CD4-positive, alpha-beta T cell treated with Interleukin-15 for 1 hour (primary cell): ENCODE measurements around the gene CPTP.

Experiments used
- DNase-seq: peaks from one replicate; pipeline ENCODE4 v3.0.0-alpha.2; 2020

Gene CPTP

DNA sequence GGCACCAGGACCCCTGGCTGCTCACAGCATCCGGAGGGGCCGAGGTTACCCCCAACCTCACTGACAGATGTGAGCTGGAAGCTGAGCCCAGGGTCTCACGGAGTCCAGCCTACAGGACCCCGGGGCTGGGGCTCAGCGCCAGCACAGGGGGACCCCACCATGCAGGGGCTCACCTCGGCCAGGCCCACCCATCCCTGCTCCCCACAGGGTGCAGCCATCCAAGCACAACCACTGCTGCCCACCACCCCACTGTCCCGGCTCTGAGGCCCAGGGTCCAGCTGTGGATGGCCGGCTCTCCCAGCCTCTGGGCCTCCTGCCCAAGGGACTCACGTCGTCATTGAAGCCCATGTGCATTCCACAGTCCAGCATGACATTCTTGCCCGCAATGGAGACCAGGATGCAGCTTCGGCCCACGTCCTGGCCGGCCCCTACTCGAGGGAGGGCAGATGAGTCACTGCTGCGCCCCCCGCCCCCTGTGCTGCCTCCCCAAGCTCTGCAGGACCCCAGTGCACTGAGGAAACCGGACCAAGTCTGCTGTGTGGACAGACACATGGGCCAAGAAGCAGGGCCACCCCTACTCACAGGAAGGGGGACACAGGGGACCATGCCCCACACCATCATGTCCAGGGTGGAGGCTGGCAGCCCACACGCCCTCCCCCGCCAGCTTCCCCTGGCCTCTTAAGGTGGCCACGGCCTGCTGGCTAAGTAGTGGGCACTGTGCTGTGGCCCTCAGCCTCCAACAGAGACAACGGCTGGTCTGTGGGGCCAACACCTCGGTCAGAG, 3.7 kb upstream of the CPTP start:
- DNase-seq, result no peak

DNA sequence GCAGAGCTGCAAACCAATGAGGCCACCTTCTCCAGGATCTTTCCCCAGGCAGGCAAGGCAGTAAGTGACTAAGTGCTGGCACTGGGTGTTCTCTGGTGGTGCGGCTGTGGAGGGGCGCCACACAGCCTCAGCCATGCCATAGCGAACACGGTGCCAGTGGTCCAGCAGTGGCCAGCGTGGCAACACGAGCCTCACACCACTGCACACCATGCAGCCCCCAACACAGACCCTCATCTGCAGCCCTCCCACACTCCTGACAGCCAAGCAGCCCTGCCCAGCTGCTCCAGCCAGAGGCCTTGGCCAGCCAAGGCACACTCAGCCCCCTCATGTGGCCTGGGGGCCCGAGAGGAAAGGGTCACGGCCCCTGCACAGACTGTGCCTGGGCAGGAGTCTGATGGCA, 3.1 kb upstream of the CPTP start:
- no peak for DNase-seq

DNA sequence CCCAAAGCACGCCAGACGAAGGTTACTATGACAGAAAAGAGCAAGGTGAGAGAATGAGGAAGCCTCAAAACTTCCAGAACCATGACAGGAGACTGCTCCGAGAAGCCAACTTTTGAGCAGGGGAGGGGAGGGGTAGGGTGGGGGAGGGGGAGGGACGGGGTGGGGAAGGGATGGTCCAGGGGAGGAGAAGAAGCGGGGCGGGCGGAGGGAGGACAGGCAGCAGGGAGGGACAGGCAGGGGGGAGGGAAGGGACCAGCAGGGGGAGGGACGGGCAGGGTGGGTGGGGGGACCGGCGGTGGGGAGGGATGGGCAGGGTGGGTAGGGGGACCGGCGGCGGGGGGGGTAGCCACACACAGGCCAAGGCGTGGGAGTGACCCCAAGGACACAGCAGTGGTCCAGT, 2.2 kb upstream of the CPTP start:
- no peak for DNase-seq

DNA sequence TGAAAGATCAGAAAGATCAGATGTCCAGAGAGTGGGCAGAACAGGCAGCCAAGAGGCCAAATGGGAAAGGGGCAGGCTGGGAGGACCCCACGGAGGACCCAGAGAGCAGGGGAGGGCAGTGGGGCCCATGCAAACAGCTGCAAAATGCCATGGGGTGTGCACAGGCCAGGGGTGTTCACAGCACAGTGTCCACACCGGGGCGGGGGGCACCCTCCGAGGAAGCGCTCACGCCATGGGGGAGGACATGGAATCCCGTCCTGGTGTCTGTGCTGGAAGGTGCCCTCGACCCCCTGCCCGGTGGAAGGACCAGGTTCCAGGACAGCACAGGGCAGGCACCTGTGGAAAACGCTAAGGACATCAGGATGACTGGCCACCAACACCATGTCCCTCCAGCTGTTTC, 1.6 kb upstream of the CPTP start:
- no peak for DNase-seq

DNA sequence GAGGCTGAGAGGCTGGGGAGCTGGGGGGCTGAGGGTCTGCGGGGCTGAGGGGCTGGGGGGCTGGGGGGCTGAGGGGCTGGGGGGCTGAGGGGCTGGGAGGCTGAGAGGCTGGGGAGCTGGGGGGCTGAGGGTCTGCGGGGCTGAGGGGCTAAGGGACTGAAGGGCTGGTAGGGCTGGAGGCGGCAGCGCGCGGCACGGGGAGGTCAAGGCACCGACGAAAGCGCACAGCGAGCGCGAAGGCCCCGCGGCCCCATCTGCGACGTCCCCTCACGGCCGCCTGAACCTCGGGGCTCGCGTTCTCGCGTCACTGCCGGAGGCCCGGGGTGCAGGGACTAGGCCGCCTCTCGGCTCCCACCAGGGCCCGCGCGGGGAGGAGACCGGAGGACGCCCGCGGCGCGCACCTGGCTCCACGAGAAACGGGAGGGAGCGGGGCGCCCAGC, 498 bp upstream of the CPTP start:
- DNase-seq, result no peak

DNA sequence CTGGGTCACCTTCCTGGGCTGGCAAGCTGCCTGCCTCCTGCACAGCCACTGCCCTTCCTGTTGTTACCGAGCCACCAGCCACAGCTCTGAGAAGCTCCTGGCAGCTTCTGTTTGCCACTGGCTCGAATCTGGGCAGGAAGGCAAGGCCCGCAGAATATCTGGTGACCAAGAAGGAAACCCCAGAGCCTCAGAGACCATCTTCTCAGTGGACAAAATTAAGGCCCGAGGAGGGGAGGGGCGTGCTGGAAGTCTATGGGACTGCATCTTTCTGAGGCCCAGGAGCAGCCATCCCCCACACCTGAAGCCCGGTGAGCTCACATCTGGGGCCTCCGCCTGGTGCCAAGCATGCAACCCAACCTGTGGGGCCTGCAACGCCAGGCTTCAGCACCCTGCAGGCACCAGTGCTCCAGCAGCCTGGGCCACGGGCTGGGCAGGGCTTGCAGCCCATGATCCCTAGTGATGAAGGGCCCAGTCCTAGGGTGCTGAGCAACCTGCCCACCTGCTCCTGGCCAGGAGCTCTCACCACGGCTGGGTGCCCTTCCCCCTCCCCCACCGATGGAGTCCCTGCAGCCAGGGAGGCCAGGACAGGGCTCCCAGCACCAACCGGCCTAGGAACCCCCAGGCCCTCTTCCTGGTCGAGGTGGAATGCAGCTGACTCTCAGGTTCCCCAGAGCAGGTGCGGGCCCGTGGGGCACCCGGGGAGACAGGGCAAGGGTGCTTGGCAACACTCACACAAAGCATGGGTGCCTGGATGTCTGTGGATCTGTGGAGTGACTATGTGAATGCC, 879 bp downstream of the CPTP start:
- no peak for DNase-seq

DNA sequence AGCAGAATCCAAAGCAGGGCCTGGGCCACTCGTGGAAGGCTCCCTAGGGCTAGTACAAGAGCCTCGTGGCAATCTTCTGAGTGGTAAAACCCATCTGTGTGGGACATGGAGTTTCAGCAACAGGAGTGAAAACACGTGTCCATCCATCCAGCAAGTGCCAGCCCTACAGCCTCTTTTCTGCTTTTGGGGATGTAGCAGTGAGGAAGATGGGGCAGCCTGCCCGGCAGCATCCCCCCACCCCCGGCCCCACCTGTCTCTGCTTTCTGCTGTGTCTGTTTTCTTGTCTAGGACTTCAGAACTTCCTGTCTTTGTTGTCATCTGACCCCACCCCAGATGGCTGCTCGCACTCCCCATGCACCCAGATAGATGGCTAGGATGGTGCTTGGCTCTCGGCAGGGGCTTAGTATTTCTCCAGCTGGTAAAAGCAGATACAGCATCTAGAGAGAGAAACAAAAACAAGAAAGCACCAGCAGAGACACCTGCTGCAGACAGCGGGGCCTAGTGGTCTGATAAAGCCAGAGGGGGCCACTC, 1.5 kb downstream of the CPTP start:
- no peak for DNase-seq

DNA sequence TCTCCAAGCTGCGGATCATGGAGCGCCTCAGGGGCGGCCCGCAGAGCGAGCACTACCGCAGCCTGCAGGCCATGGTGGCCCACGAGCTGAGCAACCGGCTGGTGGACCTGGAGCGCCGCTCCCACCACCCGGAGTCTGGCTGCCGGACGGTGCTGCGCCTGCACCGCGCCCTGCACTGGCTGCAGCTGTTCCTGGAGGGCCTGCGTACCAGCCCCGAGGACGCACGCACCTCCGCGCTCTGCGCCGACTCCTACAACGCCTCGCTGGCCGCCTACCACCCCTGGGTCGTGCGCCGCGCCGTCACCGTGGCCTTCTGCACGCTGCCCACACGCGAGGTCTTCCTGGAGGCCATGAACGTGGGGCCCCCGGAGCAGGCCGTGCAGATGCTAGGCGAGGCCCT, 2.7 kb downstream of the CPTP start:
- DNase-seq, result no peak

DNA sequence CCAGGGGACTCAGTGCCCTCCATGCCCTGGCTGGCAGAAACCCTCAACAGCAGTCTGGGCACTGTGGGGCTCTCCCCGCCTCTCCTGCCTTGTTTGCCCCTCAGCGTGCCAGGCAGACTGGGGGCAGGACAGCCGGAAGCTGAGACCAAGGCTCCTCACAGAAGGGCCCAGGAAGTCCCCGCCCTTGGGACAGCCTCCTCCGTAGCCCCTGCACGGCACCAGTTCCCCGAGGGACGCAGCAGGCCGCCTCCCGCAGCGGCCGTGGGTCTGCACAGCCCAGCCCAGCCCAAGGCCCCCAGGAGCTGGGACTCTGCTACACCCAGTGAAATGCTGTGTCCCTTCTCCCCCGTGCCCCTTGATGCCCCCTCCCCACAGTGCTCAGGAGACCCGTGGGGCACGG, 3.7 kb downstream of the CPTP start:
- no peak for DNase-seq

DNA sequence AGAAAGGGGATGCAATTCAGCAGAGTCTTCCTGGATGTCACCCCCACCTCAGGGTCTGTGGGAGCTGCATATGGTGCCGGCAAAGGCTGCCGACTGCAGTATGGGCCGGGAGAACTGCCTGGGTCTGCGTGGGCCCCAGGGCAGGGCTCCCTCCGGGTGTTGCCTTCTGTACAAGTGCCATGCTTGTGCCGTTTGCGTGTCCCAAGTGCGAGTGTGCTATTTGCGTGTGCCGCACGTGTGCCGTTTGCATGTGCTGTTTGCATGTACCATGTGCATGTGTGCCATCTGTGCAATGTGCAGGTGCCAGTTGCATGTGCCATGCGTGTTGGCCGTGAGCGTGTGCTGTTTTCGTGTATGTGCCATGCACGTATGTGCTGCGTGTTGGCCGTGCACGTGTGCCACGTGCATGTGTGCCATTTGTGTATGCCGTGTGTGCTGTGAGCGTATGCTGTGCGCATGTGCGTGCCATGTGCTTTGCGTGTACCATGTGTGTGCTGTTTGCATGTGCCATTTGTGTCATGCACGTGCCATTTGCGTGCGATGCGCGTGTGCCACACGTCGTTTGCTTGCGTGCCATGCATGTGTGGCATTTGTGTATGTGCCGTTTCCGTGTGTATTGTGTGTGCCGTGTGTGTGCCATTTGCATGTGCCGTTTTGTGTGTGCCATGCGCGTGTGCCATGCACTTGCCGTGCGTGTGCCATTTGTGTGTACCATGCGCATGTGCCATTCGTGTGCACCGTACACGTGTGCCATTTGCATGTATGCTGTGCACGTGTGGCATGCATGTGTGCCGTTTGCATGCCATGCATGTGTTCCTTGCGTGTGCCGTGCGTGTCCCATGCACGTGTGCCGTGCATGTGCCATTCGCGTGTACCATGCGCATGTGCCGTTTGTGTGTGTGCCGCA, 5.0 kb downstream of the CPTP start:
- DNase-seq, result no peak

DNA sequence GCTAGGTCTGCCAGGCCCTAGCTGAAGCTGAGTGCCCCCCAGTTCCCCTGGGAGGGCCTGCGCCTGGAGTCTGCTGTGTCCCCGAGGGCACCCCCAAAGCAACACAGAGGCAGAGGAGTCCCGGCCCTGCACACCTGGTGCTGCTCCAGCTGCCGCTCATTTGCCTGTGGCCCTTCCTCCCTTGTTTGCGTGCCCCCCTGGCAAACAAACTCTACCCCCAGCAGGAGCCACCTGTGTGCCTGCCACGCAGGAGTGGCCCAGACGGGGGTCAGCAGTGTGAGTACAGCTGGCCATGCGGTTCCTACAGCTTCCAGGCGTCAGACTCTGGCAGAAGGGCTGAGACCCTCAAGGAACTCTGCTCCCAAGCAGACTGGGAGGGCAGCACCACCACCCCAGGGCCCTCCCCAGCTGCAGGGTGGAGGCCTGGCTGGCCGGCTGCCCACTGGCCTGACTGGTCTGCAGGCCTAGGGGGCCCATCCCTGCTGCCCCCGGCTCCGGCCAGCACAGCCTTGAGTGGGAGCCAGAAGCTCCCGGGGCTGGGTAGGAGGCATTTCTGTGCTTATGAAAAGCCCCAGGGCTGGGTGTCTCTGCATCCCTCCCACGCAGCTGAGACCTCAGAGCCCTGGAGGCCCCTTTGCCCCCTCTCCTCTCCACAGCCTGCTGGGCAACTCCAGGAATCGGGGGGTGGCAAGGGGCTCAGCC, 5.9 kb downstream of the CPTP start:
- no peak for DNase-seq

DNA sequence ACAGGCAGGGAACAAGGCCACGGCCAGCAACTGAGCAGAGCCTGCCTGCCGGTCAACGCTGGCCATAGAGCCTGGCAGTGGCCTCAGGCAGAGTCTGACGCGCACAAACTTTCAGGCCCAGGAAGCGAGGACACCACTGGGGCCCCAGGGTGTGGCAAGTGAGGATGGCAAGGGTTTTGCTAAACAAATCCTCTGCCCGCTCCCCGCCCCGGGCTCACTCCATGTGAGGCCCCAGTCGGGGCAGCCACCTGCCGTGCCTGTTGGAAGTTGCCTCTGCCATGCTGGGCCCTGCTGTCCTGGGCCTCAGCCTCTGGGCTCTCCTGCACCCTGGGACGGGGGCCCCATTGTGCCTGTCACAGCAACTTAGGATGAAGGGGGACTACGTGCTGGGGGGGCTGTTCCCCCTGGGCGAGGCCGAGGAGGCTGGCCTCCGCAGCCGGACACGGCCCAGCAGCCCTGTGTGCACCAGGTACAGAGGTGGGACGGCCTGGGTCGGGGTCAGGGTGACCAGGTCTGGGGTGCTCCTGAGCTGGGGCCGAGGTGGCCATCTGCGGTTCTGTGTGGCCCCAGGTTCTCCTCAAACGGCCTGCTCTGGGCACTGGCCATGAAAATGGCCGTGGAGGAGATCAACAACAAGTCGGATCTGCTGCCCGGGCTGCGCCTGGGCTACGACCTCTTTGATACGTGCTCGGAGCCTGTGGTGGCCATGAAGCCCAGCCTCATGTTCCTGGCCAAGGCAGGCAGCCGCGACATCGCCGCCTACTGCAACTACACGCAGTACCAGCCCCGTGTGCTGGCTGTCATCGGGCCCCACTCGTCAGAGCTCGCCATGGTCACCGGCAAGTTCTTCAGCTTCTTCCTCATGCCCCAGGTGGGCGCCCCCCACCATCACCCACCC, 6.7 kb downstream of the CPTP start, which contains the start of gene TAS1R3:
Gene TAS1R3 (plus strand): TSS at position 213 of the 898 bp plus-strand sequence. CDS start 66 bp downstream, at position 279.
- no peak for DNase-seq

DNA sequence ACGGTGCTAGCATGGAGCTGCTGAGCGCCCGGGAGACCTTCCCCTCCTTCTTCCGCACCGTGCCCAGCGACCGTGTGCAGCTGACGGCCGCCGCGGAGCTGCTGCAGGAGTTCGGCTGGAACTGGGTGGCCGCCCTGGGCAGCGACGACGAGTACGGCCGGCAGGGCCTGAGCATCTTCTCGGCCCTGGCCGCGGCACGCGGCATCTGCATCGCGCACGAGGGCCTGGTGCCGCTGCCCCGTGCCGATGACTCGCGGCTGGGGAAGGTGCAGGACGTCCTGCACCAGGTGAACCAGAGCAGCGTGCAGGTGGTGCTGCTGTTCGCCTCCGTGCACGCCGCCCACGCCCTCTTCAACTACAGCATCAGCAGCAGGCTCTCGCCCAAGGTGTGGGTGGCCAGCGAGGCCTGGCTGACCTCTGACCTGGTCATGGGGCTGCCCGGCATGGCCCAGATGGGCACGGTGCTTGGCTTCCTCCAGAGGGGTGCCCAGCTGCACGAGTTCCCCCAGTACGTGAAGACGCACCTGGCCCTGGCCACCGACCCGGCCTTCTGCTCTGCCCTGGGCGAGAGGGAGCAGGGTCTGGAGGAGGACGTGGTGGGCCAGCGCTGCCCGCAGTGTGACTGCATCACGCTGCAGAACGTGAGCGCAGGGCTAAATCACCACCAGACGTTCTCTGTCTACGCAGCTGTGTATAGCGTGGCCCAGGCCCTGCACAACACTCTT, 7.6 kb downstream of the CPTP start:
- DNase-seq, result no peak

DNA sequence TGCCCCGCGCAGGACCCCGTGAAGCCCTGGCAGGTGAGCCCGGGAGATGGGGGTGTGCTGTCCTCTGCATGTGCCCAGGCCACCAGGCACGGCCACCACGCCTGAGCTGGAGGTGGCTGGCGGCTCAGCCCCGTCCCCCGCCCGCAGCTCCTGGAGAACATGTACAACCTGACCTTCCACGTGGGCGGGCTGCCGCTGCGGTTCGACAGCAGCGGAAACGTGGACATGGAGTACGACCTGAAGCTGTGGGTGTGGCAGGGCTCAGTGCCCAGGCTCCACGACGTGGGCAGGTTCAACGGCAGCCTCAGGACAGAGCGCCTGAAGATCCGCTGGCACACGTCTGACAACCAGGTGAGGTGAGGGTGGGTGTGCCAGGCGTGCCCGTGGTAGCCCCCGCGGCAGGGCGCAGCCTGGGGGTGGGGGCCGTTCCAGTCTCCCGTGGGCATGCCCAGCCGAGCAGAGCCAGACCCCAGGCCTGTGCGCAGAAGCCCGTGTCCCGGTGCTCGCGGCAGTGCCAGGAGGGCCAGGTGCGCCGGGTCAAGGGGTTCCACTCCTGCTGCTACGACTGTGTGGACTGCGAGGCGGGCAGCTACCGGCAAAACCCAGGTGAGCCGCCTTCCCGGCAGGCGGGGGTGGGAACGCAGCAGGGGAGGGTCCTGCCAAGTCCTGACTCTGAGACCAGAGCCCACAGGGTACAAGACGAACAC, 8.3 kb downstream of the CPTP start:
- no peak for DNase-seq

DNA sequence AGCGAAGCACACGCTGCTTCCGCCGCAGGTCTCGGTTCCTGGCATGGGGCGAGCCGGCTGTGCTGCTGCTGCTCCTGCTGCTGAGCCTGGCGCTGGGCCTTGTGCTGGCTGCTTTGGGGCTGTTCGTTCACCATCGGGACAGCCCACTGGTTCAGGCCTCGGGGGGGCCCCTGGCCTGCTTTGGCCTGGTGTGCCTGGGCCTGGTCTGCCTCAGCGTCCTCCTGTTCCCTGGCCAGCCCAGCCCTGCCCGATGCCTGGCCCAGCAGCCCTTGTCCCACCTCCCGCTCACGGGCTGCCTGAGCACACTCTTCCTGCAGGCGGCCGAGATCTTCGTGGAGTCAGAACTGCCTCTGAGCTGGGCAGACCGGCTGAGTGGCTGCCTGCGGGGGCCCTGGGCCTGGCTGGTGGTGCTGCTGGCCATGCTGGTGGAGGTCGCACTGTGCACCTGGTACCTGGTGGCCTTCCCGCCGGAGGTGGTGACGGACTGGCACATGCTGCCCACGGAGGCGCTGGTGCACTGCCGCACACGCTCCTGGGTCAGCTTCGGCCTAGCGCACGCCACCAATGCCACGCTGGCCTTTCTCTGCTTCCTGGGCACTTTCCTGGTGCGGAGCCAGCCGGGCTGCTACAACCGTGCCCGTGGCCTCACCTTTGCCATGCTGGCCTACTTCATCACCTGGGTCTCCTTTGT, 9.1 kb downstream of the CPTP start:
- no peak for DNase-seq

DNA sequence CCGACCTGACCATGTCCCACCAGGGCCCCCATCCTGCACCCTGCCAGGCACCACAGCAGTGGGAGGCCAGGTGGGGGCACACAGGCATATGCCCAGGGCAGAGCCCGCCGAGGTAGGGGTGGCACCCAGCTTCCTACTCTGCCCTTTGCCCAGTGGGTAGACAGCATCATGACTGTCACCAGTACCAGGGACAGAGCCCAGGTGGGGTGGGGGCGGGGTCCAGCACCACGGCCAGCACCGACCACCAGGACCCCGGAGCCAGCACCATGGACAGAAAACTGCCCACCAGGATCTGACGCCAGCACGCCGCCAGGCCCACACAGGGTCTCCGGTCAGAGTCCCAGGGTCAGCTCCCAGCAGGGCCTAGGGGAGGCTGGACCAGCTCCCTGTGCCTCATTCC, 10.2 kb downstream of the CPTP start:
- no peak for DNase-seq

DNA sequence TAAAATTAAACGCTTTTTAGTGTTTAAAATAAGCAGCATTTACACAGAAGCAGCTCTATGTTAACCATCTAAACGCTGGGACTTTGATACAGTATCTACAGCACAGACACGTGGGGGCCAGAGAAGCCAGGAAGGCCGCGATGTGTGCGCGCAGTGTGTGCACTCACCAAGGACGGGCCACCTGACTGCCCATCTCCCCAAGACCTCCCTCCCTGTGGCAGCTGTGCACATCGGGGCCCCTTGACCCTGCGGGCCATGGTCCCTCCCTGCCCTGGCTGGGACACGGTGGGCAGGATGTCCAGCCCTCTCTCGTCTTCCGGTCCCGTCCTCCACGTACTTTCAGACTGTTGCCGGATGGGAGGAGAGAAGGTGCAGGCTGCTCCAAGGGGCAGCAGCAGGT, 10.7 kb downstream of the CPTP start:
- no peak for DNase-seq

DNA sequence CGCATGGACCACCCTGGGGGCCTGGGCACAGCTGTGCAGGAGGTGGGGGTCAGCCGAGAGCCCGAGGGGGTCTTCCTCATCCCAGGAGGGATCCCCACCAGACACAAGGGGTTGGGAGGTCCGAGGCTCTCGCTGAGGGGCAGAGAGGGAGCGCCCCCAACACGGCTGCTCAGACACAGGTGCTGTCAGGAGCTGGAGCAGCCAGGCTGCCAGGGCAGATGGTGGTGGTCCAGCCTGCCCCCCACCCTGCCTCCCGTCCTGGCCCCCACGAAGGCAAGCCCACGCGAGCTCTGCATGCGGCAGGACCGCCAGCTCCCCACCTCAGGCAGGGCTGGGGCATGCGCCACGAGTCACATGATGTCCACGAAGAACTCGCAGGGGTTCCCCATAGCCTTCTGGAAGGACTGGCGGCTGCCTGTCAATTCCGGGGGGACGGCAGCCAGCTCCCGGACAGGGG, 11.2 kb downstream of the CPTP start:
- no peak for DNase-seq

DNA sequence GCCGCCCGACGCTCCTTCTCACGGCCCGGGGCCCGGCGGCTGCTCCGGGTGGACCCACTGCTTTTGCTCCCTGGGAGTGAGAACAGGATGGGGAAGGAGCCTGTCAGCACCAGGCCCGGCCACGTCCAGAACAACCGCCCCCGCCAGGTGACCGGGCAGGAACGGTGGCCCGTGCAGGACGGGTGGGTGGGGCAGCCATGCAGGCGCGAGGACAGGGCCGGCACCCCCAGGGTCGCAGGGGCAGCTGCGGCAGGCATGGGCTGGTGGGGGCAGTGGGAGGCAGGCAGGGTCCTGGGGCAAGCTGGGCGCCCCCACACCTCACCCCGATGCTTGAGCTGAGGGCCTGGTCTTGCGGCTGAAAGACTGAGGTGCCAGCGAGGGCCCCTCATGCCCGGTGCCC, 11.8 kb downstream of the CPTP start:
- no peak for DNase-seq
